ENCODE data around the gene USP34.
"Not testable (repeated sequence)": the region's sequence is repeated elsewhere in the genome, so short reads cannot be mapped to it uniquely, and the experiment has no call there.

Gene USP34

DNA sequence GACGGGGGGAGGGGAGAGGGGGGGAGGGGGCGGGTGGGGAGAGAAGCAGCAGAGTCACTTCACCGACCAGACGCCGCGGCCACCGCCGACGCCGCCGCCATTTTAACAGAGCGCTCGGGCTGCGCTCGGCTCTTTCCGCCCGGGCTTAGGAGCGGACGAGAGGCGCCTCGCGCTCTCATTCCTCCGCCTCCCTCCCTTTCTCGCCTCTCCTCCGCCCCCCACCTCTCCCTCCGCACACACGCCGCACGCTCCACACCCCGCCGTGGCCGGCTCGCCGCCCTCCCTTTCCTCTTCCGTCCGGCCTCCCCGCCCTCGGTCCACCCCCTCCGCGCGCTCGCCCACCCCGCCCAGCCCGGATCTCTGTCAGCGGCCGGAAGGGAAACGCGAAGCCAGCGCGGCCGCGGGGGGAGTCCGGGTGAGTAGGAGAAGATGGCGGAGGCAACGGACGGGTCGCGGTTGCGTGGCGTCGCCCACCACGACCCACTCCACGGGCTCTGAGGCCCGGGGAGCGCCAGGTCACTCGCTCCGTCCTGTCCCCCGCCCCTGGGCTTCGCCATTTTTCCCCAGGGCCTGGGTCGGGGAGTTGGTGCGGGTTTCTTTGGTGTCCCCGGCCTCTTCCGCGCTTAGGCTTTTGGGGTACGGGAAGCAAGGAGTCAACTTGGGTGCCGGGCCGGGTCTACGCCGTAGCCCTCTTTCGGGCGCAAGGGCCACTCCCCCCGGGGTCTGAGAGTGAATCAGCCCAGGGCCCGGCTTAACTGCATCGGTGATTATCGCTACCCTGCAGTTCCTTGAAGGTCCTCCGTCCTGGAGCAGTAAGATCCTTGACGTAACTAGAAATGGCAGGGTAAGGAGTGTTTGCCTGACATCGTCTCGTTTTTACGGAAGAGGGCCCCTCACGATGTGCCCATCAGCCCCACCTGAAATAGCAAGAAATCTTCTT is at the start of gene USP34:
Gene USP34, minus strand, starts transcription at position 123 of the 940 bp plus-strand sequence. CDS start 395 bp downstream, outside the sequence.
- DNase-seq: peak; percentile 96

GRCh38 chr2:61520261-61520660 is 49.4 kb upstream of the USP34 start:
- DNase-seq: no peak

- no peak for DNase-seq
Measured at GRCh38 chr2:61512768-61513398, 42.0 kb upstream of the USP34 start.

- no peak for DNase-seq
Measured at GRCh38 chr2:61510674-61511671, 40.1 kb upstream of the USP34 start.

- DNase-seq: no peak
Measured at GRCh38 chr2:61504949-61505348, 34.1 kb upstream of the USP34 start.

GRCh38 chr2:61499060-61499459 is 28.2 kb upstream of the USP34 start:
- no peak for DNase-seq

- peak; percentile 38 for DNase-seq
Measured at GRCh38 chr2:61493523-61493942, 22.6 kb upstream of the USP34 start.

DNA sequence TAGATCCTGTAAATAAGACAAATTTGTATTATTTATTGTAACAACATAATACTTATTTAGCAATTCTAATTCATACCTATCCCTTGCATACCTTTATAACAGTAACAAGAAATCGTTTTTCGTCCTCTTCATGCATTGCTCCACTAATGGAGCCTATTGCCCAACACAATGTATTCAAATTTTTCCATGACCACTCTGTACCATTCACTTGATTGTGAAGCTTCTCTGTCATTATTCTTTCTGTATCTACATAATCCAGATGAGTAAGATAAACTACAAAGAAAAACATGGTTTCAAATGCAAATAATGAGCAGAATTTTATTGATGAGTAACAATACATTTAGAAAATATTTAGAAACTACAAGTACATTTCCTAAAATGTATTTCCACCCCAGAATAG is 21.6 kb upstream of the USP34 start:
- no peak for DNase-seq

GRCh38 chr2:61485281-61485680 is 14.4 kb upstream of the USP34 start:
- no peak for DNase-seq

GRCh38 chr2:61478086-61478485 is 7.2 kb upstream of the USP34 start:
- no peak for DNase-seq

- DNase-seq: not testable (repeated sequence)
Measured at GRCh38 chr2:61476929-61477589, 6.2 kb upstream of the USP34 start.

- DNase-seq: peak; percentile 5
Measured at GRCh38 chr2:61471905-61472805, 1.3 kb upstream of the USP34 start.

DNA sequence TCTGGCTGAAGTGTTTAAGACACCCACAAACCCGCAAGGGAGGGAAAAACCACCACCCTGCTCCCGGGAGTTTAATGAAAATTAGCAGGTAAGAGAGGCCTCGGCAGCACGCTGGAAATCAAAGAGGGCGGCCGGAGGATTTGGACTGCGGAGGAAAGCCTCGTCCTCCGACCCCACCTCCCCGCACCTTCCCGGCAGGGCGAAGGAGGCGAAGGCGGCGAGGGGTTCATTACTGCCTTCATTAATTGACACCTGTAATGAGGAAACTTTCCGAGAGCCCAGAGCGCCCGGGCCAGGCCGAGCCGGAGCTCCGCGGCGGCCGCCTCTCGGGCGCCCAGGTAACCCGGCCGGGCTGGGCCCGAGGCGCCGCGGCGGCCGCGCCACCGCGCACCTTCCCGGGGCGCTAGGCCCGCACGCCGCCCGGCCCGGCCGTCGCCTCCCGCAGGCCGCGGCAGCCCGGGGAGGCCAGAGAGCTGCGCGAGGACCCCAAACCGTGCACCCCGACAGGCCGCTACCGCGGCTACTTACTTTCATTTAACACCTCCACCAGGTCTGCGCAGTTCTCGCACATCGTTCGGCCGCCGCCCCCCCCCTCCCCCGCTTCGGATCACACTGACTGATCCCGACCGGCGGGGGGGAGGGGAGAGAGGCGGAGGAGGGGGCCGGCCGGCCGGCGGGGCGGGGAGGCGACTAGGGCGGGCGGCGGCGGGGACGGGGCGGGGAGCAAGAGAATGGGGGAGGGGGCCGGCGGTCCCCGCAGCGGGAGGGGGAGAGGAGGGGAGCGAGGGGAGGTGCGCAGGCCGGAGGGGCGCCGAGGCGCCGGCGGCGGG is 550 bp downstream of the USP34 start:
- peak; percentile 81 for DNase-seq

GRCh38 chr2:61469424-61470121 is 1.3 kb downstream of the USP34 start:
- DNase-seq: no peak

DNA sequence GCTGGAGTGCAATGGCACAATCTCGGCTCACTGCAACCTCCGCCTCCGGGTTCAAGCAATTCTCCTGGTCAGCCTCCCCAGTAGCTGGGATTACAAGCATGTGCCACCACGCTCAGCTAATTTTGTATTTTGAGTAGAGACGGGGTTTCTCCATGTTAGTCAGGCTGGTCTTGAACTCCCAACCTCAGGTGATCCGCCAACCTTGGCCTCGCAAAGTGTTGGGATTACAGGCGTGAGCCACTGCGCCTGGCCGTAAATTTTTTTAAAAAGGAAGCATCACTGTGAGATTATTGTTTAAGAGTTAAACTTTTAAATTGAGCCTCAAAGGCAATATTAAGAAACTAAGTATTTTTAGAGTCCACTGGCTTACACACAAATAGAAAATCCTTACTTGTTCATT is 2.7 kb downstream of the USP34 start:
- not testable (repeated sequence) for DNase-seq

DNA sequence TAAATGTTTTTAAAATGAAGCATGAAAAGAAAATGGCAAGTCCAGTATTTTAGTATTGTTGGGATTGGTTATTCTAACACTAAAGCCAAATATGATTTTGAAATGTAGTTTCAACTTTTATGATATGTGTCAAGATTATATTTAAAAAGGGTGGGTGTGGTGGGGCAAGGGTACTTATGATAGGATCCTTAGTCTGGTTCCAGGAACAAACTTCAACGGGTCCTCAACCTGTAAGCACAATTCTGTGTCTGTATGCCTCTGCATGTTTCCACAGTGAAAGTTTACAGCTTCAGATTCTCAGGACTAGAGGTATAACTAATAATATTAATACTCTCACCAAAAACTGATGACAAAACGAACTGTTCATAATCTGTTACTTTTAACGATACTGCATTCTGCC is 5.8 kb downstream of the USP34 start:
- no peak for DNase-seq

GRCh38 chr2:61463769-61464475 is 7.0 kb downstream of the USP34 start:
- no peak for DNase-seq

DNA sequence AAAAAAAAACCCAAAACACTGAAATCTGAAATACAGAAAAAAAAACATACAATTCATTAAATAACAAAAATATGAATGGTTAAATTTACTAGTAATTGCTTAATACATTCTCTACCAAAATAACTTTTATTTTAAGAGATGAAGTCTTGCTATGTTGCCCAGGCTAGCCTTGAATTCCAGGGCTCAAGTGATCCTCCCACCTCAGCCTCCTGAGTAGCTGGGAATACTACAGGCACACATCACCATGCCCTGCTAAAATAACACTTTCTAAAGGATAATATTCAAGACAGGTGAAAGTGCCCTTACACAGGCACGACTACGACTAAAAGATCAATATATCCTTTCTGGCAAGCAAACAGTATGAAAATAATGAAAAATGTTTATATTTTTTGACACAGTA is 9.5 kb downstream of the USP34 start:
- DNase-seq: no peak

DNA sequence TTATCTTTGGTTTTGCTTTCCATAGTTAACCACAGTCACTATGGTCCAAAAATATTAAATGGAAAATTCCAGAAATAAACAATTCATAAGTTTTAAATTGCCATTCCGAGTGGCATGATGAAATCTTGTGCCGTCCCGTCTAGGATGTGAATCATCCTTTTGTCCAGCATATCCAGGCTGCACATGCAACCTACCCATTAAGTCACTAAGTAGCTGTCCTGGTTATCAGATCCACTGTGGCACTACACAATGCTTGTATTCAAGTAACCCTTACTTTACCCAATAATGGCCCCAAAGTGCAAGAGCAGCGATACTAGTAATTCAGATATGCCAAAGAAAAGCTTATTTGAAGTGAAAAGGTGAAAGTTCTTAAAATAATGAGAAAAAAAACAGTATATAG is 10.7 kb downstream of the USP34 start:
- peak; percentile 74 for DNase-seq
